ENCODE results near the gene TGFB1I1.
"Not testable (repeated sequence)": the region's sequence is repeated elsewhere in the genome, so short reads cannot be mapped to it uniquely, and the experiment has no call there.

TGFB1I1 gene

GRCh38 chr16:31471875-31472708 lies at the start of gene TGFB1I1:
TSS of gene TGFB1I1 (plus strand) at chr16:31472152. CDS start at chr16:31472189, 37 bp downstream.
- no peak for DNase-seq (ENCODE audit: low read depth)

GRCh38 chr16:31423241-31423640 lies 48.7 kb upstream of the TGFB1I1 start:
- DNase-seq (ENCODE audit: low read depth) = no peak

DNA sequence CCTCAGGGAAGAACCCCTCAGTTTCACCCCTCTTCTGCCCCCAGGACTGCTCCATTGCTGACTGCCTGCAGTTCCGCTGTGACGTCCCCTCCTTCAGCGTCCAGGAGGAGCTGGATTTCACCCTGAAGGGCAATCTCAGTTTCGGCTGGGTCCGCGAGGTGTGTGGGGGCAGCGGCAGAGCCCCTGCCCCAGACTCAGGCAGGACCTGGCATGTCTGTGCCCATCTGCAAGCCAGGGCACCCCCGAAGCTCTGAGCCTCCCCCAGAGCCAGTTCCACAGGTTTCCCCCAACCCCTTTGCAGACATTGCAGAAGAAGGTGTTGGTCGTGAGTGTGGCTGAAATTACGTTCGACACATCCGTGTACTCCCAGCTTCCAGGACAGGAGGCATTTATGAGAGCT lies 48.2 kb upstream of the TGFB1I1 start:
- DNase-seq (ENCODE audit: low read depth) = no peak

GRCh38 chr16:31427441-31428278 lies 44.3 kb upstream of the TGFB1I1 start:
- peak; percentile 61 for DNase-seq (ENCODE audit: low read depth)

- DNase-seq (ENCODE audit: low read depth) = no peak
Measured at GRCh38 chr16:31428279-31428597, 43.7 kb upstream of the TGFB1I1 start, which contains the start of gene COX6A2. TSS of gene COX6A2 (minus strand) at chr16:31428360. CDS start at chr16:31428325, 35 bp downstream.

GRCh38 chr16:31428638-31429247 lies 43.2 kb upstream of the TGFB1I1 start:
- no peak for DNase-seq (ENCODE audit: low read depth)

GRCh38 chr16:31429314-31429713 lies 42.6 kb upstream of the TGFB1I1 start:
- no peak for DNase-seq (ENCODE audit: low read depth)

DNA sequence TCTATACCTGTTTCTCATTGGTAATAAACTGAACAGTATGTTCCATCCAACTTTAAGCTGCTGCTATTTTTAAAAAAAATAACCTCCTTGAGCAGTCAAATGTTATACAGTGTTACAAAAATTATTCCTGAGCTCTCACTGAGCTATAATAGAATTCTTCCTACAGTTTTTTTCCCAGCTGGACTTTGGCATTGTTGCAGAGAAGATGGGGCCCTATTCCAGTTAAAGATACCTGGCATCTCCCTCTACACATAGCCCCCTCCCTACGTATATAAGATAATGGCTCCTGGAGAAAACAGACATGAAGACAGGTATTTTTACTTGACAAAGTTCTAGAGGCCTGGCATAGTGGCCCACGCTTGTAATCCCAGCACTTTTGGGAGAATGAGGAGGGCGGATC lies 42.2 kb upstream of the TGFB1I1 start:
- no peak for DNase-seq (ENCODE audit: low read depth)

- no peak for DNase-seq (ENCODE audit: low read depth)
Measured at GRCh38 chr16:31430380-31431052, 41.4 kb upstream of the TGFB1I1 start.

DNA sequence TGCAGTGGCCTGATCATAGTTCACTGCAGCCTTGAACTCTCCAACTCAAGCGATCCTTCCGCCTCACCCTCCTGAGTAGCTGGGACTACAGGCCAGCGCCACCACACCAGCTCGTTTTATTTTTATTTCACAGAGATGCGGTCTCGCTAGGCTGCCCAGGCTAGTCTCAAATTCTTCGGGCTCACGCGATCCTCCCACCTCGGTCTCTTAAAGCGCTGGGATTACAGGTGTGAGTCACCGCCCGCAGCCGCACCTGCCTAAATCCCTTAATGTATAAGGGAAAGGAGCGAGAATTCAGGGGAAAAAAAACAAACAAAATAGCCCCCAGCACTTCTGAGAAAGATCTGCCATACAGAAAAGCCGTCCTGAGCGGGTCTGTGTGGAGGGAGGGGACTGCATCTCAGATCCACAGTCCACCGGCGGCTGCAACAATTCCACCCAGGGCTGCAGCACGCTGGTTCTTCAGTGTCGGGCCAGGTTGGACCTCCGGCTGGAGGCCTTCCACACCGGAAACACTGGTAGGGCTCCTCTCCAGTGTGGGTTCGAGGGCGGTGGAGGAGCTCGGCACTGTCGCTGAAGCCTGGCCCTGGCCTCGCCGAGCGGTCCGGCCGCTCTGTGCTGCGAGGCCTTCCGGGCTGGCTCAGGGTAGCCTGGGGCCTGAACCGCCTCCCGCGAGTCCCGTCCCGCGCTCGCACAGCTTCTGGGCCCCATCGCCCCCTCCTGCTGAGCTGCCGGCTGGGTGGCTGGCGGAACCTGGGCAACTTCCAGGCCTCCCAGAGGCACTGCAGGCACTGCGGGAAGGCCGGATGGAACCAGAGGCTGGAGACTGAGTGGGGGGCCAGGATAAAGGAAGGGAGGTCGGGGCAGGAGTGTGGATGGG lies 36.4 kb upstream of the TGFB1I1 start:
- no peak for DNase-seq (ENCODE audit: low read depth)

GRCh38 chr16:31436221-31437045 lies 35.5 kb upstream of the TGFB1I1 start:
- no peak for DNase-seq (ENCODE audit: low read depth)

GRCh38 chr16:31438414-31438813 lies 33.5 kb upstream of the TGFB1I1 start:
- DNase-seq (ENCODE audit: low read depth) = no peak

DNA sequence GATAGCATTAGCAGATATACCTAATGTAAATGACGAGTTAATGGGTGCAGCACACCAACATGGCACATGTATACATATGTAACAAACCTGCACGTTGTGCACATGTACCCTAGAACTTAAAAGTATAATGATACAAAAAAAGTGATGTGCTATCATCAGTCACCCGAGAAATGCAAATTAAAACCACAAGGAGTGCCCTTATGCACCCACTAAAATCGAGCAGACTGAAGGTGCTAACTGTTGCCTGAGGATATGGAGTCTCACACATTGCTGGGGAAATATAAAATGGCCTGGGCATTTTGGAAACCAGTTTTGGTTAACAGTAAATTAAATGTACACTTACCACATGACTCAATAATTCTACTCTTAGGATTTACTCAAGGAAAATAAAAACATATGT lies 32.9 kb upstream of the TGFB1I1 start:
- DNase-seq (ENCODE audit: low read depth) = not testable (repeated sequence)

DNA sequence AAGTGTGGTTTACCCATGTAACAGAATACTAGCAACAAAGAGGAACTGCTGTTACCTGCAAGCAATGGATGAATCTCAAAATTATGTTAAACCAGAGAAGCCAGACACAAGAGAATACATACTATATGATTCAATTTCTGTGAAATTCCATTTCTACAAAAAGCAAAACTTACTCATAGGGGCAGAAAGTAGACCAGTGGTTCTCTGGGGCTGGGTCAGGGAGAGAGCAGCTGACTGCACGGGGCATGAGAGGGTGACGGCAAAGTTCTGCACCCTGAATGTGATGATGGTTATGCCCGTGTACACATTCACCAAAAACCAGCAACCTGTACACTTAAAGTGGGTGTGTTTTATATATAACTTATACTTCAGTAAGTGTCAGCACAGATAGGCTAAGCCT lies 32.4 kb upstream of the TGFB1I1 start:
- no peak for DNase-seq (ENCODE audit: low read depth)

GRCh38 chr16:31440516-31441184 lies 31.3 kb upstream of the TGFB1I1 start:
- no peak for DNase-seq (ENCODE audit: low read depth)

- no peak for DNase-seq (ENCODE audit: low read depth)
Measured at GRCh38 chr16:31441956-31442355, 30.0 kb upstream of the TGFB1I1 start.

DNA sequence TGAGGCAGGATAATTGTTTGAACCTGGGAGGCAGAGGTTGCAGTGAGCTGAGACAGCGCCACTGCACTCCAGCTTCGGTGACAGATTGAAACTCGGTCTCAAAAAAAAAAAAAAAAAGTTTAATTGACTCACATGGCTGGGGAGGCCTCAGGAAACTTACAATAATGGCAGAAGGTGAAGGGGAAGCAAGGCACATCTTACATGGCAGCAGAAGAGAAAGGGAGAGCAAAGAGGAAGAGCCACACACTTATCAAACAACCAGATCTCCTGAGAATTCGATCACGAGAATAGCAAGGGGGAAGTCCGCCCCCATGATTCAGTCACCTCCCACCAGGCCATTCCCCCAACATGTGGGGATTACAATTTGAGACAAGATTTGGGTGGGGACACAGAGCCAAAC lies 26.0 kb upstream of the TGFB1I1 start:
- DNase-seq (ENCODE audit: low read depth) = not testable (repeated sequence)

DNA sequence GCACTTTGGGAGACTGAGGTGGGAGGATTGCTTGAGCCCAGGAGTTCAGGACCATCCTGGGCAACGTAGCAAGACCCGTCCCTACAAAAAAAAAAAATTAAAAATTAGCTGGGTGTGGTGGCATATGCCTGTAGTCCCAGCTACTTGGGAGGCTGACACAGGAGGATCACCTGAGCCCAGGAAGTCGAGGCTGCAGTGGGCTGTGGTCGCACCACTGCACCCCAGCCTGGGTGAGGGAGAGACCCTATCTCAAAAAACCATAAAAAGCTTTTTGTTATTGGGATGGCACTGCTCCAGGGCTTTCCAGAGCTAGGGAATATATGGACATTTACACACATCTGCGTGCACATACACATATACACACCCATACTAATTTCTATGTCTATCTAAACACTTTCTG lies 20.8 kb upstream of the TGFB1I1 start:
- DNase-seq (ENCODE audit: low read depth) = no peak

DNA sequence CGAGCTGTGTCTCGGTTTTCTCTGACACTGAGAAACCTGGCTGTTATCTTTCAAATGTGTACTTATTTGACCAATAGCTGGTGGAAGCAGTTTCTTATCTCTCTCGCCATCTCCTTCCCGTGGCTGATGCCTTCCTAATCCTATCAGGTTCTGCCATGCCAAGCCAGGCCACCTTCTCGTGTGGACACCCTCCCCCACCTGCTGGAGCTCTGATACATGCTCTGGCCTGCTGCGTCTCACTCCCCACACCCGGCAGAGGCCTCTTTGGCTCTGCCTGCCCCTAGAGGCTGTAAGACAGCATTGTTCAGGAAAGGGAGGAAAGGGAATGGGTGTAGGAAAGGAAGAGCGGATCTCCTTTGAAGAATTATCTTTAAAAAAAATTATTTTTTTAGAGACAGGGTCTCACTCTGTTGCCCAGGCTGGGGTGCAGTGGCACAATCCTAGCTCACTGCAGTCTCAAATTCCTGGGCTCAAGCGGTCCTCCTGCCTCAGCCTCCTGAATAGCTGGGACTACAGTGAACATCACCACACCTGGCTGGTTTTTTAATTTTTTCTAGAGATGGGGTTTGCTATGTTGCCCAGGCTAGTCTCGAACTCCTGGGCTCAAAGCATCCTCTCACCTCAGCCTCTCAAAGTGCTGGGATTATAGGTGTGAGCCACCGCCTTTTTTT lies 20.1 kb upstream of the TGFB1I1 start:
- no peak for DNase-seq (ENCODE audit: low read depth)

Data from stimulated activated CD8-positive, alpha-beta memory T cell treated with anti-CD3 and anti-CD28 coated beads, Interleukin-4, amount 100 ng/mL, for 24 hours (primary cell).